ENCODE results near the gene TCERG1L. TPM values are rescaled to one million over a fixed set of nuclear protein-coding genes. Genes with fewer than 3 reads are reported as not detected.

TCERG1L gene
- total and polyA plus RNA-seq, 2 experiments from 2014 or later = 0.47 to 0.73 TPM

DNA sequence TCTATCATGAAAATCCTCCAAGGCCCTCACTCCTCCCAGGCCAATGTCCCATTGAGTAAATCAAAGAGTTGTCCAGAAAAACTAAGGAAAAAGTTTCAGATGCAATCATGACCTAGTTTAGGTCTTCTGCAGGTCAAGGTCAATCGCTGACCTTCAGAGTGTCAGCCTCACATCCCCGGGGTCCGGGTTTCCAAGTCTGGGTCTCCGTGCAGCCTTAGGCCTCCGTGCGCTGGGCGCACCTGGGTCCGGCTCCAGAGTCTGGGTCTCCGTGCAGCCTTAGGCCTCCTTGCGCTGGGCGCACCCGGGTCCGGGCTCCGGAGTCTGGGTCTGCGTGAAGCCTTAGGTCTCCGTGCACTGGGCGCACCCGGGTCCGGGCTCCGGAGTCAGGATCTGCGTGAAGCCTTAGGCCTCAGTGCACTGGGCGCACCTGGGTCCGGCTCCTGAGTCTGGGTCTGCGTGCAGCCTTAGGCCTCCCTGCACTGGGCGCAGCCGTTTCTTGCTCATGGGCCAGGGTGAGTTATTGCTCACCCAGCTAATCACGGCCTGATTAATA is 236.2 kb downstream of the TCERG1L start:
- Histone ChIP-seq H3K4me3 (no peak overlapping the region), H3K36me3 (replicated peaks; ENCODE audit: insufficient read depth, low read depth) (no peaks in the 10 kb centered on the region), H3K4me2 (no peak overlapping the region), H2AFZ (no peak overlapping the region), H3K27me3 (no peaks in the 10 kb centered on the region), H3K79me2 (no peaks in the 10 kb centered on the region), H3K9me2 (replicated peaks; ENCODE audit: insufficient read depth) (no peaks in the 10 kb centered on the region), H4K20me1 (ENCODE audit: insufficient read depth, poor library complexity, severe bottlenecking) (no peaks in the 10 kb centered on the region), H3K9me3 (ENCODE audit: low read depth) (no peaks in the 10 kb centered on the region), H3K27ac (no peak overlapping the region), H3K4me1 (ENCODE audit: insufficient read depth) (no peaks in the 10 kb centered on the region)
- TF ChIP-seq EZH2phosphoT487 (IDR thresholded peaks at IDR 0.05; ENCODE audit: low read depth, severe bottlenecking, unreplicated experiment) = no peak
- TF ChIP-seq, protein P1, sequence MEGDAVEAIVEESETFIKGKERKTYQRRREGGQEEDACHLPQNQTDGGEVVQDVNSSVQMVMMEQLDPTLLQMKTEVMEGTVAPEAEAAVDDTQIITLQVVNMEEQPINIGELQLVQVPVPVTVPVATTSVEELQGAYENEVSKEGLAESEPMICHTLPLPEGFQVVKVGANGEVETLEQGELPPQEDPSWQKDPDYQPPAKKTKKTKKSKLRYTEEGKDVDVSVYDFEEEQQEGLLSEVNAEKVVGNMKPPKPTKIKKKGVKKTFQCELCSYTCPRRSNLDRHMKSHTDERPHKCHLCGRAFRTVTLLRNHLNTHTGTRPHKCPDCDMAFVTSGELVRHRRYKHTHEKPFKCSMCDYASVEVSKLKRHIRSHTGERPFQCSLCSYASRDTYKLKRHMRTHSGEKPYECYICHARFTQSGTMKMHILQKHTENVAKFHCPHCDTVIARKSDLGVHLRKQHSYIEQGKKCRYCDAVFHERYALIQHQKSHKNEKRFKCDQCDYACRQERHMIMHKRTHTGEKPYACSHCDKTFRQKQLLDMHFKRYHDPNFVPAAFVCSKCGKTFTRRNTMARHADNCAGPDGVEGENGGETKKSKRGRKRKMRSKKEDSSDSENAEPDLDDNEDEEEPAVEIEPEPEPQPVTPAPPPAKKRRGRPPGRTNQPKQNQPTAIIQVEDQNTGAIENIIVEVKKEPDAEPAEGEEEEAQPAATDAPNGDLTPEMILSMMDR (IDR thresholded peaks at IDR 0.05; ENCODE audit: poor library complexity) = no peak
- DNase-seq (ENCODE audit: low spot score) = no peak
- whole genome bisulfite sequencing (ENCODE audit: low lambda C conversion rate, missing lambda C conversion rate) = 94% methylated on average over 27 of the region's 27 CpGs

GRCh38 chr10:131074682-131075081 is 236.8 kb downstream of the TCERG1L start:
- no peak overlapping the region for H2AFZ ChIP-seq
- 74% methylated on average over 8 of the region's 8 CpGs for WGBS (ENCODE audit: low lambda C conversion rate, missing lambda C conversion rate)
- TF ChIP-seq EZH2phosphoT487 (IDR thresholded peaks at IDR 0.05; ENCODE audit: low read depth, severe bottlenecking, unreplicated experiment) (no peak), EZH2 (IDR thresholded peaks at IDR 0.05; ENCODE audit: borderline replicate concordance) (no peak)
- TF ChIP-seq, protein P1 (IDR thresholded peaks at IDR 0.05; ENCODE audit: poor library complexity) = no peak

GRCh38 chr10:131073469-131074035 is 238.0 kb downstream of the TCERG1L start:
- Histone ChIP-seq H3K4me2 (no peak overlapping the region), H3K27me3 (no peaks in the 10 kb centered on the region), H2AFZ (no peak overlapping the region), H3K9me2 (replicated peaks; ENCODE audit: insufficient read depth) (no peaks in the 10 kb centered on the region), H3K4me1 (ENCODE audit: insufficient read depth) (no peaks in the 10 kb centered on the region), H3K79me2 (no peaks in the 10 kb centered on the region), H3K36me3 (replicated peaks; ENCODE audit: insufficient read depth, low read depth) (no peaks in the 10 kb centered on the region), H3K27ac (no peak overlapping the region), H4K20me1 (ENCODE audit: insufficient read depth, poor library complexity, severe bottlenecking) (no peaks in the 10 kb centered on the region), H3K4me3 (no peak overlapping the region), H3K9me3 (ENCODE audit: low read depth) (no peaks in the 10 kb centered on the region)
- TF ChIP-seq EZH2phosphoT487 (IDR thresholded peaks at IDR 0.05; ENCODE audit: low read depth, severe bottlenecking, unreplicated experiment) (no peak), EZH2 (IDR thresholded peaks at IDR 0.05; ENCODE audit: borderline replicate concordance) (no peak)
- TF ChIP-seq, protein P1 (IDR thresholded peaks at IDR 0.05; ENCODE audit: poor library complexity) = no peak
- WGBS (ENCODE audit: low lambda C conversion rate, missing lambda C conversion rate) = 87% methylated on average over 11 of the region's 11 CpGs
- no peak for DNase-seq (ENCODE audit: low spot score)

More at GRCh38 chr10:131074682-131075081, 236.8 kb downstream of the TCERG1L start:
- Histone ChIP-seq H3K79me2 (no peaks in the 10 kb centered on the region), H3K4me2 (no peak overlapping the region), H3K27ac (no peak overlapping the region), H3K4me3 (no peak overlapping the region), H3K9me2 (replicated peaks; ENCODE audit: insufficient read depth) (no peaks in the 10 kb centered on the region), H4K20me1 (ENCODE audit: insufficient read depth, poor library complexity, severe bottlenecking) (no peaks in the 10 kb centered on the region), H3K9me3 (ENCODE audit: low read depth) (no peaks in the 10 kb centered on the region), H3K27me3 (no peaks in the 10 kb centered on the region), H3K4me1 (ENCODE audit: insufficient read depth) (no peaks in the 10 kb centered on the region), H3K36me3 (replicated peaks; ENCODE audit: insufficient read depth, low read depth) (no peaks in the 10 kb centered on the region)
- no peak for DNase-seq (ENCODE audit: low spot score)
